HG02938 (cell line): Measurements from ENCODE around the gene MARCKS.

ENCODE experiments used
- ATAC-seq: cut with Tn5 transposase; IDR thresholded peaks from one replicate; pipeline ENCODE4 v1.9.1; 2021; ENCODE audit warnings: mild to moderate bottlenecking, moderate library complexity; ENCODE audit not compliant: unreplicated experiment

Gene MARCKS

GRCh38 chr6:113856625-113857555, at the start of gene MARCKS:
Gene MARCKS, plus strand, starts transcription at chr6:113857345. Its CDS starts 401 bp downstream, at chr6:113857746.
- ATAC-seq = peak; percentile 31

- peak; percentile 51 for ATAC-seq
These were observed 47.3 kb upstream of the MARCKS start for GRCh38 chr6:113809826-113810225.

GRCh38 chr6:113813142-113813541, 44.0 kb upstream of the MARCKS start:
- ATAC-seq = no peak

- no peak for ATAC-seq
These were observed 38.6 kb upstream of the MARCKS start for GRCh38 chr6:113818578-113818977.

- ATAC-seq = no peak
These were observed 37.8 kb upstream of the MARCKS start for GRCh38 chr6:113819169-113819830.

GRCh38 chr6:113820761-113821160, 36.4 kb upstream of the MARCKS start:
- no peak for ATAC-seq

GRCh38 chr6:113821445-113821844, 35.7 kb upstream of the MARCKS start:
- no peak for ATAC-seq

GRCh38 chr6:113823916-113824315, 33.2 kb upstream of the MARCKS start:
- no peak for ATAC-seq

GRCh38 chr6:113824411-113824810, 32.7 kb upstream of the MARCKS start:
- ATAC-seq = no peak

GRCh38 chr6:113824866-113825265, 32.3 kb upstream of the MARCKS start:
- ATAC-seq = no peak

- no peak for ATAC-seq
These were observed 31.4 kb upstream of the MARCKS start for GRCh38 chr6:113825781-113826180.

- ATAC-seq = no peak
These were observed 28.0 kb upstream of the MARCKS start for GRCh38 chr6:113828984-113829695.

- ATAC-seq = no peak
These were observed 27.5 kb upstream of the MARCKS start for GRCh38 chr6:113829696-113830045.

- no peak for ATAC-seq
These were observed 27.0 kb upstream of the MARCKS start for GRCh38 chr6:113830140-113830539.

GRCh38 chr6:113833537-113833936, 23.6 kb upstream of the MARCKS start:
- ATAC-seq = no peak

GRCh38 chr6:113837170-113837569, 20.0 kb upstream of the MARCKS start:
- no peak for ATAC-seq

GRCh38 chr6:113842165-113842564, 15.0 kb upstream of the MARCKS start:
- ATAC-seq = no peak

GRCh38 chr6:113843500-113844073, 13.6 kb upstream of the MARCKS start:
- no peak for ATAC-seq

GRCh38 chr6:113846577-113846976, 10.6 kb upstream of the MARCKS start:
- no peak for ATAC-seq

GRCh38 chr6:113847447-113847846, 9.7 kb upstream of the MARCKS start:
- ATAC-seq = no peak

- ATAC-seq = no peak
These were observed 8.9 kb upstream of the MARCKS start for GRCh38 chr6:113848280-113848679.
